GM08714 (cell line): ENCODE results near the gene ATAD5.
"Not testable (repeated sequence)": the region's sequence is repeated elsewhere in the genome, so short reads cannot be mapped to it uniquely, and the experiment has no call there.

Experiments
- H3K4me3 ChIP-seq: fragments of 200-500 bp; sonication (Bioruptor generic); 2 replicates; pipeline ENCODE4 v1.5.1; 2014; ENCODE audit warnings: mild to moderate bottlenecking, low read length, inconsistent platforms
- ZNF274 ChIP-seq: IDR thresholded peaks from 2 replicates; pipeline ENCODE4 v1.6.1; 2012; ENCODE audit warnings: mild to moderate bottlenecking, low read depth, low read length

ATAD5 gene

GRCh38 chr17:30812218-30813177 lies 19.3 kb upstream of the ATAD5 start:
- TF ChIP-seq ZNF274: no peak
- no peak overlapping the region for H3K4me3 ChIP-seq

- not testable (repeated sequence) for H3K4me3 ChIP-seq
These were observed 17.5 kb upstream of the ATAD5 start for GRCh38 chr17:30814236-30814635.

DNA sequence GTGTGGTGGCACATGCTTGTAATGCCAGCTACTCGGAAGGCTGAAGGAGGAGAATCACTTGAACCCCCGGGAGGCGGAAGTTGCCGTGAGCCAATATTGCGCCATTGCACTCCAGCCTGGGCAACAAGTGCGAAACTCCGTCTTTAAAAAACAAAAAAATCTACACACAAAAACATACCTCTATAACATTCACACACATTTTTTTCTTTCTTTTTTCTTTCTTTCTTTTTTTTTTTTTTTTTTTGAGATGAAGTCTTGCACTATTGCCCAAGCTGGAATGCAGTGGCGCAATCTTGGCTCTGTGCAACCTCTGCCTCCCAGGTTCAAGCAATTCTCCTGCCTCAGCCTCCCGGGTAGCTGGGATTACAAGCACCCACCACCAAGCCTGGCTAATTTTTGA lies 16.9 kb upstream of the ATAD5 start:
- not testable (repeated sequence) for H3K4me3 ChIP-seq

GRCh38 chr17:30816165-30816564 lies 15.6 kb upstream of the ATAD5 start:
- H3K4me3 ChIP-seq: no peak overlapping the region
- TF ChIP-seq ZNF274: no peak

DNA sequence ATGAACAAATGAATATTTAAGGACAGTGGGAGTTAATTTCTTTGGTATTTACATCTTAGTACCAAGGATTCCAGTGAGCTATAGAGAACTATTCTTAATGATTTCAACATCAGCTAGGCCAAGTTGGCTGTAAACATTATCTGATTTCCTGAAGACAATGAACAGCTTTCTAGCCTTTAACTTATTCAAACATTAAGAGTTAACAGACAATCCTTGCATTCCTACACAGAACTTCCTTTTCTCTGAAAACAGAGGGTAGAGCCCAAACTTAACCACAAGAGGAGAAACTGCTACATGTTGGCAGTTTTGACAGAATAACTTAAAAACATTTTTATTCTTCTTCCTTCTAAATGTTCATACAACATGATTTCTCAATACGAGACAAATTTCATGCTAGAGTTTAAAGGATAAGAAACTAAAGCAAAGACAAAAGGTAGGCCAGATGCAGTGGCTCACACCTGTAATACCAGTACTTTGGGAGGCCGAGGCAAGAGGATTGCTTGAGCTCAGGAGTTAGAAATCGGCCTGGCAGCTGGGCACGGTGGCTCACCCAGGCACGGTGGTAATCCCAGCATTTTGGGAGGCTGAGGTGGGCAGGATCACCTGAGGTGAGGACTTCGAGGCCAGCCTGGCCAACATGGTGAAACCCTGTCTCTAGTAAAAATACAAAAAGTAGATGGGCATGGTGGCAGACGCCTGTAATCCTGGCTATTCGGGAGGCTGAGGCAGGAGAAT lies 11.6 kb upstream of the ATAD5 start:
- no peak for TF ChIP-seq ZNF274
- no peak overlapping the region for H3K4me3 ChIP-seq

DNA sequence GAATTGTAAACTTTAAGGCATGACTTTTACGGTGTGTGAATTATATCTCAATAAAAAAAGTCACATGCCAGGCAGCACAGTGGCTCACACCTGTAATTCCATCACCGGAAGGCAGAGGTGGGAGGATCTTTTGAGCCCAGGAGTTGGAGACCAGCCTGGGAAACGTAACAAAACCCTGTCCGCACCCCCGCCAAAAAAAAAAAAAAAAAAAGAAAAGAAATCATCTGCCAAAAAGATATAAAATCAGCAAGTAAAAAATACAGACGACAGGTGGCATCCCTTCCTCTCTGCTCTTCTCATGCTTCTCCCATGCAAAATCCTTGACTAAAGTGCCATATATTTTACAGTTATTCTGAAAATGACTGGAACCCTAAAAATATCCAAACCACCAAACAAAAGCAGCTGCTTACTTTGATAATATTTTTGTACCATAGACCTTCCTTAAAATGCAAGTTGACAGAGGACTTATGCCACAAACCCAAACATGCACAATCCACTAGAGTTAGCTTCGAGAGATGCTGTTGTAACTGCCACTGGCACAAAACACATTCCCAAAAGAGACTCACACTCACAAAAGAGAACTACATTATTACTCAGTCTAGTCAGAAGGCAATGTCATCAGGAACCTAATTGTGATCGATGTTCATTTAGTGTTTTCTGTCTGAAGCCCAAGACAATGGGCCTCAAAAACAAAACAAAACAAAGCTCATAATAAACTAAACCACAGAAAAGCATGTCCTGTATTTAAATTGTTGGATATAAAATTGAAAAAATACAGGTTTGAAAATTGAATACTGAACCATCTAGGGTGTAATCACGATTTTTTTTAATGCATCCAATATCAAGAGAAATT lies 9.7 kb upstream of the ATAD5 start:
- peak overlapping the region; percentile 48 for H3K4me3 ChIP-seq
- no peak for TF ChIP-seq ZNF274

- H3K4me3 ChIP-seq: peak overlapping the region; percentile 99
These were observed 8.8 kb upstream of the ATAD5 start for GRCh38 chr17:30822919-30823318.

DNA sequence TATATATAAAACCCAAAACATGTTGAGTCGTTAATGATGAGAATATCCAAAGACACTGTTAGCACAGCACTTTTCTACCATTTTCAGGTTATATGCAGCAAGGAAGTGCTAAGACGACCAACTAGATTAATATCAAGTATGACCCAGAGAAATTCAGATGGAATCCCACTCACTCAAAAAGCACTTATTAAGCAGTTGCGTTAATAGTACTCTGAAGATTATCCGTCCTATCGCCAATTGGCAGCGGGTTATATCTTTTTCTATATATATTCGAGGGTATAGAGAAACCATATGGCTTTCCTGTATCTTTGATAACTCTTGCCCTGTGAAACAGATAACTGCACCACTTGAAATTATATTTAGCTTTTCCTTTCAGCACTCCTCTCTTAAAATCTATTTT lies 8.3 kb upstream of the ATAD5 start:
- peak overlapping the region; percentile 99 for H3K4me3 ChIP-seq
- no peak for TF ChIP-seq ZNF274

DNA sequence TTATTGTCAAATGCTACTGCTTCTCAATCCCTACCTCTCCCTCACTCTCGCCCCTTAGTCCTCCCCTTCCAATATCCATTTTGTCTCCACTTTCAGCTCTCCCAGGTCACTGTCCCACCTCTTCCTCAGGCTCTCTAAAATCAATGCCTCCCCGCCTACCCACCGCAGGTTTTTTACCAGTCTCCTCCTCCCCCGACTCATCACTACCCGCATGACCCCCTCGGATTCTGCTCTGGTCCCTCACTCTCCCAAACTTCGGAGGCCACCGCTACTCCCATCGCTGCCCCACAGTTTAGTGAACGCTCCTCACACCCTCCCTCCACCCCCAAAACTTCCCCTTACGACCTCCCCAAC lies 7.8 kb upstream of the ATAD5 start:
- TF ChIP-seq ZNF274: no peak
- H3K4me3 ChIP-seq: peak overlapping the region; percentile 99

- H3K4me3 ChIP-seq: peak within 1 kb of the TSS; percentile 99
- no peak for TF ChIP-seq ZNF274
These were observed 7.2 kb upstream of the ATAD5 start, which contains the start of gene CRLF3 for GRCh38 chr17:30824356-30825145. Gene CRLF3 (minus strand): TSS chr17:30824692. CDS start chr17:30824651, 41 bp downstream.

GRCh38 chr17:30827082-30827481 lies 4.7 kb upstream of the ATAD5 start:
- H3K4me3 ChIP-seq: no peak overlapping the region
- TF ChIP-seq ZNF274: no peak

- H3K4me3 ChIP-seq: no peak overlapping the region
- TF ChIP-seq ZNF274: no peak
These were observed 2.7 kb upstream of the ATAD5 start for GRCh38 chr17:30829022-30829421.

DNA sequence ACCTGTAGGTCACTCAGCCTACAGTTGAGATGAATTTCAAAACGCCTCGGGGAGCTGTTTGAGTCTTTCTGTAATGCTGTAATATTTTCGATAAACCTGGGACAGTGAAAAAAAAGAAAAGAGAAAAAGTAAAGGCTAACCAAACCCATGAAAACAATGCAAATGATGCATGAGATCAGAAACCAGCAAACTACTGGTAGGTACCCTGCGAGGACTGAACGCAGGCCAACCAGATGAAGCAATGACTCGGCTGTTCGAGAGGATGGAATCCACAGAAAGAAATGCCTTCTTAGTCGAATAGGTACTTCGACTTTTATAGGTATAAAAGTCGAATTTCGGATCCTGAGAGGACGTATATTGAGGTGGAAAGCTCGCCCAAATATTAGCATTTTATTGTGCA lies 509 bp upstream of the ATAD5 start:
- H3K4me3 ChIP-seq: peak overlapping the region; percentile 97
- no peak for TF ChIP-seq ZNF274

DNA sequence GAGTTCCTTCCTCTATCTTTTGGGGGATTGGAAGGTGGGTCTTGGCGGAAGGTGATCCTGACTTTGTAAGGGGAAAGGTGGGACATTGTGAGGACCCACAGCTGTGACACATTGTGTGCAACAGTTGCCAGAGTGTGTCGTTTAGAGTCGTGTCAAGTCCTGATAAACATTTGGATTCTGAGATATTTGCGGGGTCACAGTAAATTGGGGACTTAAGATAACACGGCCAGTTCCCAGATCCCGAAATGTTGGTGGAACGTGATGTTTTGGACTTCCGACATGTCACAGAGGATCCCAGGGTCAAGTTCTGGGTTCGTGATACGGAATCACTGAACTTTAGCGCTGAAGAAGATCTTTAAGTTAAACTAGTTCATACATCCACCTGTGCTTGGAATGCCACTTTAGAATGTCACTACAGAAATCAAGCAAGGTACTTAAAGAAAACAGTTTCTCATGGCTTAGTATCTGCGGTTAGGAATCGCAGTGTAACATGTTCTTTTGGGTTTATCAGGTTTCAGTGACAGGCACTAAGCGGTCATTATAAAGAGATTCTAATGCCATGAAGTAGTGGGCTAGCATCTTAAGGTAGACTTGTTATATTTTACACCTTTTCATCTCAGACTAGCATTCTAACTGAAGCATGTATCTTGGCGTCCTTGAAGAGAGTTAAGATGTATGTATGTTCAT lies 815 bp downstream of the ATAD5 start:
- H3K4me3 ChIP-seq: peak overlapping the region; percentile 97
- no peak for TF ChIP-seq ZNF274
